Measurements from ENCODE around the gene SLC39A11. TPM values are rescaled to one million over a fixed set of nuclear protein-coding genes. Genes with fewer than 3 reads are reported as not detected.

The SLC39A11 gene
- total and polyA plus RNA-seq, 8 donors: 5.2 to 62.0 (median 12.9) TPM

GRCh38 chr17:72635034-72635635, 457.4 kb downstream of the SLC39A11 start:
- H3K9me3 ChIP-seq: no peaks in the 10 kb centered on the region
- peaks cover 0 to 20% (median 11%) of the 10 kb centered on the region in 4 donors for H3K4me1 ChIP-seq
- no peak overlapping the region for H3K4me3 ChIP-seq
- H3K36me3 ChIP-seq: no peaks in the 10 kb centered on the region
- intact Hi-C loops (cut with DNase I; ENCODE audit: low total_unique reads): no loop called here
- 30 to 48% (median 39%) methylated on average over 14 of the region's 14 CpGs for WGBS, 5 donors
- H3K27ac ChIP-seq: peak overlapping the region in 3 of 5 donors; percentile 3 to 51 (median 42)
- peaks cover 0 to 2% (median 0%) of the 10 kb centered on the region in 3 donors for H3K27me3 ChIP-seq
- TF ChIP-seq POLR2A (IDR thresholded peaks at IDR 0.05) (no peak), CTCF (IDR thresholded peaks at IDR 0.05) (no peak), POLR2AphosphoS5 (IDR thresholded peaks at IDR 0.05) (no peak), EP300 (IDR thresholded peaks at IDR 0.05) (no peak)
- peak in 1 of 2 donors; percentile 35 for DNase-seq

GRCh38 chr17:72634621-72635020, 457.9 kb downstream of the SLC39A11 start:
- H3K9me3 ChIP-seq: no peaks in the 10 kb centered on the region
- peaks cover 0 to 15% (median 9%) of the 10 kb centered on the region in 4 donors for H3K4me1 ChIP-seq
- H3K4me3 ChIP-seq: no peak overlapping the region
- no peaks in the 10 kb centered on the region for H3K36me3 ChIP-seq
- intact Hi-C loops (cut with DNase I; ENCODE audit: low total_unique reads): no loop called here
- H3K27ac ChIP-seq: peak overlapping the region in 3 of 5 donors; percentile 3 to 51 (median 42)
- no peak for TF ChIP-seq CTCF (IDR thresholded peaks at IDR 0.05)
- TF ChIP-seq POLR2AphosphoS5 (IDR thresholded peaks at IDR 0.05): peak in 1 of 3 donors; percentile 12
- H3K27me3 ChIP-seq: no peaks in the 10 kb centered on the region
- DNase-seq: peak; percentile 35 to 36
- WGBS, 5 donors: 39 to 60% (median 46%) methylated on average over 7 of the region's 7 CpGs

- H3K4me1 ChIP-seq: peaks cover 0 to 12% (median 9%) of the 10 kb centered on the region in 4 donors
- H3K36me3 ChIP-seq: no peaks in the 10 kb centered on the region
- H3K4me3 ChIP-seq: no peak overlapping the region
- no peak for TF ChIP-seq EP300 (IDR thresholded peaks at IDR 0.05)
- TF ChIP-seq POLR2A (IDR thresholded peaks at IDR 0.05): no peak
- no peak for TF ChIP-seq POLR2AphosphoS5 (IDR thresholded peaks at IDR 0.05)
- TF ChIP-seq CTCF (IDR thresholded peaks at IDR 0.05): peak in 1 of 7 experiments; percentile 6
- 73 to 83% (median 79%) methylated on average over 20 to 22 of the region's 22 CpGs for WGBS, 5 donors
- DNase-seq: peak; percentile 35 to 68
- H3K27me3 ChIP-seq: no peaks in the 10 kb centered on the region
- H3K9me3 ChIP-seq: peaks cover 0 to 6% (median 2%) of the 10 kb centered on the region in 4 donors
- intact Hi-C loops (cut with DNase I; ENCODE audit: low total_unique reads): no loop called here
- H3K27ac ChIP-seq: no peak overlapping the region
Observed at GRCh38 chr17:72631949-72632684, 460.4 kb downstream of the SLC39A11 start.

- Histone ChIP-seq H3K36me3 (no peaks in the 10 kb centered on the region), H3K4me3 (no peak overlapping the region), H3K27me3 (no peaks in the 10 kb centered on the region), H3K27ac (no peak overlapping the region), H3K9me3 (peaks cover 0 to 6% (median 2%) of the 10 kb centered on the region in 4 donors), H3K4me1 (peaks cover 0 to 12% (median 9%) of the 10 kb centered on the region in 4 donors)
- DNase-seq: peak in 1 of 2 donors; percentile 46
- intact Hi-C loops (cut with DNase I; ENCODE audit: low total_unique reads): no loop called here
- 73 to 89% (median 82%) methylated on average over 7 to 9 of the region's 9 CpGs for WGBS, 5 donors
- no peak for TF ChIP-seq POLR2A (IDR thresholded peaks at IDR 0.05)
Observed at GRCh38 chr17:72631568-72631948, 460.9 kb downstream of the SLC39A11 start.
